ENCODE measurements around the gene CDK14. TPM values are rescaled to one million over a fixed set of nuclear protein-coding genes. Genes with fewer than 3 reads are reported as not detected.

The CDK14 gene
- total RNA-seq, 2 donors from 2014 or later = 0.49 to 1.7 TPM

DNA sequence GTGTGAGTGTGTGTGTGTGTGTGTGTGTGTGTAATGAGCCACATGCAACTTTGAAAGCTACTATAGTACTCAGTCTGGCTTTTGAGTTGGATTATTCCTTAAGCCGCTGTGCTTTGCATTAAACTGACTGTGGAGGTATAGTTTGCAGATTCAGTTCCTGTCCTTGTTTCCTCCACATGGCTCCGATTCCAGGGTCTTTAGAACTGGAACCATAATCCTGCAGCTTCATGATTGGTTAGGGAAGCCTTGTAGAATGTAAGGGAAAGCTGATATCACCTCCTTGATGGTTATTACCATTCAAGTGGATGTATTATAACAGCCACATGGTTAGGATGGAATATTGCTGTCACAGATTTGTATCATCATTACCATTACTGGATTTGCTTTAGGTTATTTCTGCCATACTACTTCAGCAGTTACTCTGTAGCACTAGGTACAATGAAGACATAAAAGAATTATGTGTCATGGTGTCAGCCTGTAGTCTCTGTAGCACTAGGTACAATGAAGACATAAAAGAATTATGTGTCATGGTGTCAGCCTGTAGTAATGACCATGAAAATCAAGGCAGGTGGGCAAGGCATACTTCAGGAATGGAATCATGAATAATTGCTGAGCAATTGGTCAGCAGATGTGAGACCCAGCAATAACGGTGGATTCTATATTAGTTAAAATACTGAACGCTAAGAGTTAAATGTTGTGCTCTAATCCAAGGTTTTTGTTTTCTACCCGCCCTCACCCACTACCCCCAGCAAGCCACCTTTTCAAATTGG, 393.1 kb downstream of the CDK14 start:
- Mint-ChIP-seq H3K4me1 (ENCODE audit: low read depth) (no peaks in the 10 kb centered on the region), H3K27me3 (ENCODE audit: low read depth) (peaks cover 8% of the 10 kb centered on the region), H3K36me3 (ENCODE audit: insufficient read depth in 2 of 2) (peaks cover 0 to 1% of the 10 kb centered on the region in 2 donors), H3K9me3 (peaks cover 0 to 3% of the 10 kb centered on the region in 2 donors), H3K27ac (no peak overlapping the region), H3K4me3 (no peak overlapping the region)
- DNase-seq (no peak), ATAC-seq (replicated peaks in 1 of 2) (no peak)

DNA sequence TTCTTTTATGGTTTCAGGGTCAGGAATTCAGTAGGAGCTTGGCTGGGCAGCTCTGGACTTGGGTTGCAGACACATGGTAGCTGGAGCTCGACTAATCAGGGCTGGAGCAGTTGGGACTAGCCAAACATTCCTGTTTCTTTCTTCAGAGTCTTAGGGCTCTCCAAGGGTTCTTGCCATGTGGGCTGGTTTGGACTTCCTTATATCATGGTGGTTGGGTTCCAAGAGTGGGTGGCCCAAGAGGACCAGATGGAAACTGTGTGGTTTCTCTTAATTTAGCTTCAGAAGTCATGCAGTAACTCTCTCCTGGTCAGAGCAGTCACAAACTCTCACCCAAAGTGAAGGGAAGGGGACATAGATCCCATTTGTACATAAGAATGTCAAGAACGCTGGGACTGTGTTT, 398.0 kb downstream of the CDK14 start:
- no peaks in the 10 kb centered on the region for H3K36me3 Mint-ChIP-seq (ENCODE audit: insufficient read depth in 2 of 2)
- no peaks in the 10 kb centered on the region for H3K4me1 Mint-ChIP-seq (ENCODE audit: low read depth)
- no peak overlapping the region for H3K27ac Mint-ChIP-seq
- DNase-seq (no peak), ATAC-seq (replicated peaks in 1 of 2) (no peak)
- no peak overlapping the region for H3K4me3 Mint-ChIP-seq
- H3K9me3 Mint-ChIP-seq = peaks cover 0 to 3% of the 10 kb centered on the region in 2 donors
- peaks cover 8% of the 10 kb centered on the region for H3K27me3 Mint-ChIP-seq (ENCODE audit: low read depth)

DNA sequence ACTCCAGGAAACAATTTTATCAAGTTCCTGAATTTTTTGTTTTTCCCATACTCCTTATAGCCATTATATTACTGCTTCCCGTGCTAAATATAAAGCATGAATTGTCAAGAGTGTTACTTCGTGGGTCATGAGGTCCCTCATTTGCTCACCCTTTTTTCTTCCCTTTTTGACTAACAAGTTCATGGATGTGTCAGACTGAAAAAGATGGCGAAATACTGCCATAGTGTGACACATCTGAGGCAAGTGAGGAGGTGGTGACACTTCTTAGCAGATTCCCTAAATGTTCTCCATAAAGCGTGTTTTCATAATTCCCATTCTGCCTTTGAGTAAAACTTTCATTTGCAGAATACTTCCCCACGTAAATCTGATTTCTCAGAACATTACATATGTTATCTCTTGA, 398.5 kb downstream of the CDK14 start:
- Mint-ChIP-seq H3K27me3 (ENCODE audit: low read depth) (peaks cover 8% of the 10 kb centered on the region), H3K36me3 (ENCODE audit: insufficient read depth in 2 of 2) (no peaks in the 10 kb centered on the region), H3K4me1 (ENCODE audit: low read depth) (no peaks in the 10 kb centered on the region), H3K27ac (no peak overlapping the region), H3K9me3 (peaks cover 0 to 3% of the 10 kb centered on the region in 2 donors), H3K4me3 (no peak overlapping the region)
- ATAC-seq (replicated peaks in 1 of 2) (no peak), DNase-seq (no peak)

DNA sequence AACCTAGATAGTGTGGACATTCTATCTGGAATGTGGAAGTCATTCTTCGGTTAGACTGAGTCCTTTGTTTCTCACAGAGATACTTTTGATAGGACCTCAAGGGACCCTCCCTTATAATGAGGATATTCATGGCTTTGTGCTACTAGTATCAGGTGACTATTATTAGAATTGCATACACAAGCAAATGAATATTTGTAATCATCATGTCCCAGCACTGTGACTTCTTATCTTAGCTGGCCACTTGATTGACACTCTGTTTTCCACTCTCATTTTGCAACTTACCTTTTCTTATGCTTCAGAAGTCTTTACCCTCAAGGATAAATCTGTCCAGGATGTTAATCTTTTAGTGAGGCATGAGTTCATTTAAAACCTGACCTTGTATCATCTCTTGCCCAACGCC, 399.9 kb downstream of the CDK14 start:
- no peaks in the 10 kb centered on the region for H3K36me3 Mint-ChIP-seq (ENCODE audit: insufficient read depth in 2 of 2)

DNA sequence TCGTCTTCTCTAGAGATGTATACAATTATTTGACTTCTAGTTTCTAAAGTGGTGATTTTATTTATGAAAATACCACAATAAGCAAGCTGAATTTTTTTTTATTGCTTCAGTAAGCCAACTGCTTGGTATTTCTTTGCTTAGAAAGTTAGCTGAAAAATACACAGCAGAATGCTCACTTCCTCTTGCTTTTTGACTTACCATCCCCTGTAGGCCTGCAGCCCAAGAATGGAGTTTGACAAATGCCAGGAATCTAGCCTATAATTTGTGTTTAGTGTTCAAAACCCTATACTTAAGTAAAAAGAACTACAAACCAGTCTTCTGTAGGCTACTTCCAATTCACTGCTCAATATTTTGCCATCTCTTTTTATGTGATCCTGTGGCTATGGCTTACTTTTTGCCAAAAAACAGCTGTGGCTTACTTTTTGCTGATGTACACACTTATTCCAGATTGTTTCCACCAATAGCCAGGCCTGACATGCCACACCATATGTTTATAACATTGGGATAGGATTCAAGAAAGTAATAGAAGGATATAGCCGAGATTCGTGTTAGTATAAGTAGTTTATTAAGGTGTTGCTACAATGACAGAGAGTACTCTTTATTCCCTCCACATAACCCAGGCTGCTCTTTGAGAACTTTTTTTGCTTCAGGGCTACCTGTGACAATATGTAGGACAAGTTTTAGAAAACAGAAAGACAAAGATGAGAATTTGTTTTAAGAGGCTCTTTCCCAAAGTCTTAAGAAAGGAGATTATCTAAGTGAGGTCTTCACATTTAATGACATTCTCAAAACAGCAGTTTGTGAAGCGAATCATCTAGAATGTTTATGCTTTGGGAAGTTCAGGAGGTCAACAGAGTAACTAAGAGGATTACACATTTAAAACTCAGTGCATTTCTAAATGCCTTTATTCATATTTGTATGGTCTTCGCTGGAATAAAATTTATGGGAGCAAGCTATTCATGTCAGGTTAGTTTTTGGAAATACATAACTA, 404.2 kb downstream of the CDK14 start:
- no peaks in the 10 kb centered on the region for H3K4me1 Mint-ChIP-seq (ENCODE audit: low read depth)
- ATAC-seq (replicated peaks in 1 of 2) = no peak

More for the DNA sequence above, 399.9 kb downstream of the CDK14 start:
- Mint-ChIP-seq H3K27ac (no peak overlapping the region), H3K4me3 (no peak overlapping the region), H3K27me3 (ENCODE audit: low read depth) (peaks cover 8% of the 10 kb centered on the region), H3K9me3 (peaks cover 0 to 2% of the 10 kb centered on the region in 2 donors), H3K4me1 (ENCODE audit: low read depth) (no peaks in the 10 kb centered on the region)
- no peak for ATAC-seq (replicated peaks in 1 of 2)
- DNase-seq = no peak

DNA sequence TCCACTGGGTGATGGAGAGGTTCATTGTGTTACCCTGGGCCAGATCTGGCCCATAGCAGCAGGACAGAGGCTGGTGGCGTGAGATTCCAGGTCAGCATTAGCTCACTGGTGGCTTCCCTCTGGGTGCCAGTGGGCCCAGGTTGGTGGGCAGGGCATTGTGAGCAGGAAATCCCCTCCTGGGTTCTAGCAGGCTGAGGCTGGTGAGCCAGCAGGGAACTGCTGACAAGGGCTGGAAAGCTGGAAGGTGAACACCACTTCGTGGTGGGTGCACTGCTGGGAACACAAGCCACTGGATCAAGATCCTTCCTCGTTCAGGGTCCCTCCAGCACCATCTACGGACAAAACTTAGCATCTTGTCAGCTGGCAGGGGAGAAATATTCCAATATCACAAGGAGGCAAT, 408.9 kb downstream of the CDK14 start:
- no peaks in the 10 kb centered on the region for H3K27me3 Mint-ChIP-seq (ENCODE audit: low read depth)
- no peak overlapping the region for H3K4me3 Mint-ChIP-seq
- no peak for ATAC-seq (replicated peaks in 1 of 2)
- H3K36me3 Mint-ChIP-seq (ENCODE audit: insufficient read depth in 2 of 2) = no peaks in the 10 kb centered on the region
- no peak overlapping the region for H3K27ac Mint-ChIP-seq
- peaks cover 0 to 4% of the 10 kb centered on the region in 2 donors for H3K9me3 Mint-ChIP-seq
- DNase-seq = no peak
- H3K4me1 Mint-ChIP-seq (ENCODE audit: low read depth) = no peaks in the 10 kb centered on the region

More for the DNA sequence above, 404.2 kb downstream of the CDK14 start:
- H3K27ac Mint-ChIP-seq = no peak overlapping the region
- H3K36me3 Mint-ChIP-seq (ENCODE audit: insufficient read depth in 2 of 2) = no peaks in the 10 kb centered on the region
- H3K9me3 Mint-ChIP-seq = peaks cover 0 to 4% of the 10 kb centered on the region in 2 donors
- DNase-seq = no peak
- no peak overlapping the region for H3K4me3 Mint-ChIP-seq
- no peaks in the 10 kb centered on the region for H3K27me3 Mint-ChIP-seq (ENCODE audit: low read depth)

DNA sequence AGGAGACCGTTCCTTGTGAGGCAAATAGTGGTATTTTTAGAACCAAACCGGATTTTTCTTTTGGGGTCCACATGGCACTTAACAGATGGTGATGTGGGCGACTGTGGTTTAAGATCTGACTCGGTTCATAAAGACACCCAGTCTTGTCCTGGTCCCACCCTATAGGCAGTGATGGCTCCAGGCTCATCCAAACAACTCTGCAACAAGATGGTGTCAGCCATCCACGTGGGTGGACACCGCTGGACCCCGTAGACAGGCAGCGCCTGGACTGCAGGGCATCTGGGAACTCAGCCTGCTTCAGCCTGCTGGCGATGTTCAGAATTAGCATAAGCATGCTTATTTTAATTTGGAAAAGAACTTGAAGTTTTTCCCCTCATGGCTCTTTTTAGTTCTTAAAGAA, 409.7 kb downstream of the CDK14 start:
- Mint-ChIP-seq H3K27ac (no peak overlapping the region), H3K27me3 (ENCODE audit: low read depth) (no peaks in the 10 kb centered on the region), H3K36me3 (ENCODE audit: insufficient read depth in 2 of 2) (no peaks in the 10 kb centered on the region), H3K9me3 (peaks cover 0 to 4% of the 10 kb centered on the region in 2 donors), H3K4me1 (ENCODE audit: low read depth) (no peaks in the 10 kb centered on the region), H3K4me3 (no peak overlapping the region)
- ATAC-seq (replicated peaks in 1 of 2) (no peak), DNase-seq (no peak)

DNA sequence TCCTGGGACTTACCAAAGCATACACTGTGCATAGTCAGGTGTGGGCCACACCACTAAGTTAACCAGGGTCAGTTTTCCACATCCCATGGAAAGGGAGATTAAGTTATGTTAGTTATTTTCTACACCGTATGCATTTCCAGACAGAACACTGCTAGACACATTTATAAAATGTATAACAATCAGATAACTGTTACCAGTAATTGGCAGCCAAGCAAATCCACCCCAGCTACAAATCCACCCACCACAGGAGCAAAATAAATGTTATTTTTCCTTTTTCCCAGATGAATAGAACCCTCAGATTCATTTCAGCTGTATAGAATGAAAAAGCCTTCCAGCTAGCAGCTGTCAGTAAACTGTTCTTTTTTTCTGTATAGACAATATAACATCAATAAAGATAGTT, 411.2 kb downstream of the CDK14 start:
- H3K36me3 Mint-ChIP-seq (ENCODE audit: insufficient read depth in 2 of 2) = no peaks in the 10 kb centered on the region
- peaks cover 0 to 4% of the 10 kb centered on the region in 2 donors for H3K9me3 Mint-ChIP-seq
- H3K4me3 Mint-ChIP-seq = no peak overlapping the region
- no peak for DNase-seq
- ATAC-seq (replicated peaks in 1 of 2) = no peak
- no peaks in the 10 kb centered on the region for H3K4me1 Mint-ChIP-seq (ENCODE audit: low read depth)
- H3K27me3 Mint-ChIP-seq (ENCODE audit: low read depth) = no peaks in the 10 kb centered on the region
- H3K27ac Mint-ChIP-seq = no peak overlapping the region

DNA sequence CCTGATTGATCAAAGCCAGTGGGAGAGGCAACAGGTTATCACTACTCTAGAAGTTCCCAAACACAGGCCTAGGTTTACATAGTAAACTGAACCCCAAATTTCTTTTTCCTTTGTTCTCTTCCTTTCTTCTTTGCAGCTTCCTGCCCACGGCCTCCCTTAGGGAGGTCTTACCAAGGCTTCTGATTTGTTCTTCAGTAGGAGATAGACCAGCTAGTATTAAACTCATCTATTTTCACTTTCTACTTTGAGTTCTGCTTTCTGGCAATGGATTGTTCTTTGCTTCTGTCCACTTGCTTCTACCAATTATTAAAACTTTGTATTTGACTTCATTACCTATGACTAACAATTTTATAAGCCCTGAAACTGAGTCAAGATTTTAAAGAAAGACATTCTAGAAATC, 417.0 kb downstream of the CDK14 start:
- Mint-ChIP-seq H3K27me3 (ENCODE audit: low read depth) (no peaks in the 10 kb centered on the region), H3K9me3 (peaks cover 0 to 2% of the 10 kb centered on the region in 2 donors), H3K4me3 (no peak overlapping the region), H3K36me3 (ENCODE audit: insufficient read depth in 2 of 2) (no peaks in the 10 kb centered on the region), H3K4me1 (ENCODE audit: low read depth) (no peaks in the 10 kb centered on the region), H3K27ac (no peak overlapping the region)
- ATAC-seq (replicated peaks in 1 of 2) (no peak), DNase-seq (no peak)

DNA sequence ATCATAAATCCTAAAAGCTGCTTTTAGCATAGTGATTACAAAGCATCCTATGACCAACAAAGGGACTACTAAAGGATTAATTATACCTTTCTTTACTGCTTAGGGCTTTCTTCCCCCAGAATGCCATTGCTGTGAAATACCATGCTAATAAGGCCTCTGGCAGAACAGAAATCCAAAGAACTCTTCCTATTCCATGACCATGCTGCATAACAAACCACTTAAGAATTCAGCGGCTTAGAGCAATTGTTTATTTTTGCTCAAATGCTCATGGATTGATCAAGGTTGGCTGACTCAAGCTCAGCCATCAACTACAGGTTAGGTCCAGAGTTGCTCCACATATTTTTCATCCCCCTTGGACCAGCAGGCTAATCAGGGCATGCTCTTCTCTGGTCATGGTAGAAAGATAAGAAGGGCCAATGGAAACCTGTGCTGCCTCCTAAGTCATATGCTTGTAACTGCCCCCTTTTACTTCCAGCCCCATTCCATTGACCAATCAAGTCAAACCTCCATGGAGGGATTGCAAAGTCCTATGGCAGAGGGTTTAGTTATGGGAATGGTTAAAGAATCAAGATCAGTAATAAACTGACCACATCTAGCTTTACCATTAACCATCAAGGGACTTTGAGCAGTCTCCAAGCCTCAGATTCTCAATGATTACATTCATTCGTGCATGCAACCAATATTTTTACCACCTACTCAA, 423.7 kb downstream of the CDK14 start:
- no peak overlapping the region for H3K4me3 Mint-ChIP-seq
- no peak for ATAC-seq (replicated peaks in 1 of 2)
- no peak for DNase-seq
- H3K9me3 Mint-ChIP-seq = peaks cover 0 to 2% of the 10 kb centered on the region in 2 donors
- H3K27ac Mint-ChIP-seq = no peak overlapping the region
- H3K27me3 Mint-ChIP-seq (ENCODE audit: low read depth) = no peaks in the 10 kb centered on the region
- no peaks in the 10 kb centered on the region for H3K4me1 Mint-ChIP-seq (ENCODE audit: low read depth)
- no peaks in the 10 kb centered on the region for H3K36me3 Mint-ChIP-seq (ENCODE audit: insufficient read depth in 2 of 2)

DNA sequence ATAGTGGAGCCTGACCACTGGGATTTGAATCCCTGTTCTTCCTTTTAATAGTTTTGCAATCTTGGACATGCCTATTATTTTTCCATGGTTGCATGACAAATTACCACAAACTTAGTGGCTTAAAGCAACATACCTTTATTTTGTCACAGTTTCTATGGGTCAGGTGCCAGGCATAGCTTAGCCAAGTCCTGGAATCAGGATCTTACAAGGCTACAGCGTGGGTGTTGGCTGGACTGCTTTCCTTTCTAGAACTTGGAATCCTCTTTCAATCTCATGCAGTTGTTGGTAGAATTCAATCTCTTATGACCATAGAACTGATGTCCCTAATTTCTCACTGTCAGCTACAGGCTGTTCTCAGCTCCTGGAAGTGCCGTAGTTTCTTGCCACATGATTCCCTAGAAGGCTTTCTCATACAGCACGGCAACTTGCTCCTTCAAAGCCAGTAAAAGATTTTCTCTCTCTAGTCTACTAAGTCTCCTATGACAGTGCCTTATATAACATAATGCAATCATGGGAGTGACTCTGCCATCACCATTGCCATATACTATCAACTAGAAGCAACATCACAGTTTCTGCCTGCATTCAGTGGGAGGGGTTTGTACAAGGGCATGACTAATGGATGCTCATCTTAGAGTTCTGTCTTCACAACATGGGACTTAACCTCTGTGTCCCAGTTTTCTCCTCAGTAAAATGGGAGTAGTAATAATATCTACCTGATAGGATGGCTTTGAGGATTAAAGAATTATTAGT, 424.7 kb downstream of the CDK14 start:
- ATAC-seq (replicated peaks in 1 of 2) (no peak), DNase-seq (no peak)
- Mint-ChIP-seq H3K9me3 (peaks cover 0 to 2% of the 10 kb centered on the region in 2 donors), H3K4me3 (no peak overlapping the region), H3K36me3 (ENCODE audit: insufficient read depth in 2 of 2) (no peaks in the 10 kb centered on the region), H3K27me3 (ENCODE audit: low read depth) (no peaks in the 10 kb centered on the region), H3K4me1 (ENCODE audit: low read depth) (no peaks in the 10 kb centered on the region), H3K27ac (no peak overlapping the region)

DNA sequence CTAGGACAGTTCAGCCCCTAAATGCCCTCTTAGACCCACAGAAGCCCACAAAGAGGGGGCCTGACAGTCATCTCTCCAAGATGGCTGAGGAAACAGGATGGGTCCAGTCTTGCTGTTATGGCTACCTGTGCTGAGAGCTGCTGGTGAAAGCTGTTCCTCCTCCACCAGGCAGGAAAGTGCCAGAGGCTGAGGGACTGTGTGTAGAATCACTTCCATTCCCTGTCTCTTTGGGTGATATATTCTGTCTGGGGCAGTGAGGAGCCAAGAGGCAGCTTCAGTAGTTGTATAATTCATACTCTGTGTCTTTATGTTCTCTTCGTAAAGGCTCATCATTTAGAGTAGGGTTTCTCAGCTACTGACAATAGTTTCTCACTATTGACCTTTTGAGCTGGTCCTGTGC, 425.8 kb downstream of the CDK14 start:
- peaks cover 0 to 2% of the 10 kb centered on the region in 2 donors for H3K9me3 Mint-ChIP-seq
- DNase-seq = no peak
- no peaks in the 10 kb centered on the region for H3K27me3 Mint-ChIP-seq (ENCODE audit: low read depth)
- H3K27ac Mint-ChIP-seq = no peak overlapping the region
- H3K36me3 Mint-ChIP-seq (ENCODE audit: insufficient read depth in 2 of 2) = no peaks in the 10 kb centered on the region
- ATAC-seq (replicated peaks in 1 of 2) = no peak
- H3K4me1 Mint-ChIP-seq (ENCODE audit: low read depth) = no peaks in the 10 kb centered on the region
- H3K4me3 Mint-ChIP-seq = no peak overlapping the region
